Measurements from ENCODE around the gene CCNG2.

Gene CCNG2

GRCh38 chr4:77209936-77210335 is 52.9 kb downstream of the CCNG2 start:
- no peak for FAIRE-seq

DNA sequence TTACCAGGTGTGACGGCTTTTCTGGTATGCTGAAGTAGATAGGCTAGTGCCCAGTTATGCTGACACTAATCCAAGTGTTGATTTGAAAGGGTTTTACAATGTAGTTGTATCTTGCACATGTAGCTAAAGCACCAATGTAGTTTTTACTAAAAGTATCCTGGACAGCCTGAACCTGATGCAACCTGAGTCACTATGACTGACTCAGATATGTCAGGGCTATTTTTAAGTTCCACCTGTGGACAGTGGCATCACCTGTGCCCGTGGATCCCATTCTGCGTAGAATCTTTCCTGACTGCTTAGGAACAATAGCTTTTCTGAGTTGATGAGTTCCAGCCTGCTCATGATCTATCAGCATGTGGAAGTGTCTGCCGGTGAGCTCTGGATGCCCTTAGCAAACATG is 58.1 kb downstream of the CCNG2 start:
- FAIRE-seq, result no peak

DNA sequence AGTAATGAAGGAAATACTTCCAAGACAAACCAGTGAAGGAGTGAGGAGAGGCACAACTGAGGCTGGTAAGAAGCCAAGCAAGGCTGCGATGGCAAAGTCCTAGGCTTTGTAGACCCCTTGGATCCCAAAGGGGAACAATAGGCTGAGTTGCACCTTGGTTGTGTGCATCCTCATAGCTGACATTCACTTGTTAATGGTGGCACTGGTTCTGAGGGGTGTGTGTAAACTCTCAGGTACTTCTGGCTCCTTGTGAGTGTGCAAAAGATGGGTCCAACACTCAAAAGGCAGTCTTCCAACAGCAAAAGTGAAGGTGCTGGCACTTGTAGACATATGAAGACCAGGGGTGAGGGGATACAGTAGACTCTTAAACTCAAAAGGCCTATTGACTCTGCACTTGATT is 60.5 kb downstream of the CCNG2 start:
- no peak for FAIRE-seq

DNA sequence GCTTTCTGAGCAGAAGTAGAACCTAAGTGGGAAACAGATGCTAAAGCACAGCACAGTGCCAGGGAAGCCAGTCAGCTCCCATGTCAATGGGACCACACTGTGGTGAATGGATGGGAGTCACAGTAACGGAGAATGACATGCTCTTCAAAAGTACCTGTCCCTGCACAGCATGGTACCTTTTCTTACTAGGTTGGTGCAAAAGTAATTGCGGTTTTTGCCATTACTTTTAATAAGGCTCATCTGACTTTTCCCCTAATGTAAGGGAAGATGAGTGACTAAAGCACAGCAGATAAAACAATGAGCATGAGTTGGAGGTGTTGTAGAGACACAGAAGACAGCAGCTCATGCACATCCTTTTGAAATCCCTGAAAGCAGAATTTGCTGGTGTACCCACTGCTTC is 62.3 kb downstream of the CCNG2 start:
- no peak for FAIRE-seq

Data from colon (tissue), 2 donors.